ENCODE data around the gene CST9. TPM values are rescaled to one million over a fixed set of nuclear protein-coding genes. Genes with fewer than 3 reads are reported as not detected.

CST9 gene
- total RNA-seq, 2 donors from 2014 or later = not detected

DNA sequence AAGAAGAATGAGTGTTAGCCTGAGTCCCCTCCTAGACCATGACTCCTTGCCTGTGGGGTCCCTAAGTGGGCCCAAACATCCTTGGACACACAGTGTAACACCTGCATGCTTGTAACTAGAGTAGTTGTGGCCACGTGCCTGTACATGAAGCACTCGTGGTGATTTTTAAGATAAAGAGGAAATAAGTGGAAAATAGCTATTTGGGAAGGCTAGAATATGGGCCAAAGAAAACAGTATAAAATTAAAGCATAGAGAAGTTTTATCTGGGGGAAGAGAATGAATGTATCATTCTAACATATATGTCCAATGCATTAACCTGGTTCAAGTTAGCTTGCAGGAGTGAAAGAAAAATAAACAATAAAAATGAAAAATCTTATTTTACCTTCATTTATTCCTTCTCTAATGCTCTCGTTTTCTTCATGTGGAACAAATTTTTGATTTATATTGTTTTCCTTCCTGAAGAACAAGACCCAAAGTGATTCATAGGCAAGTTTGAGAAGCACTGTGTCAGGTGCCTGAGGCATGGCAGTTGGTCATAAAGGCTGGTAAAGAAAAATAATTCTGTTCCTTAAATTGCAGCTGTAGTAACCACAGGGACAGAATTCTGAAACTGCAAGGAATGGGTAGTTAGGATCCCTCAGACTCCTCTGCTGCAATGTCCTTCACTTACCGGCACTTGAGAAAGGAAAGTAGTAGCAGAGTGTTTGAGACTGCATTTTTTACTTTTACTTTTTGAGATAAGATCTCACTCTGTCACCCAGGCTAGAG lies 40.6 kb upstream of the CST9 start:
- H3K4me3 ChIP-seq = no peak overlapping the region
- 19% methylated on average over 4 of the region's 4 CpGs for WGBS
- no peaks in the 10 kb centered on the region for H3K27me3 ChIP-seq (replicated peaks; ENCODE audit: insufficient read depth)
- intact Hi-C loops (cut with DNase I) = no loop called here
- H3K4me1 ChIP-seq (replicated peaks) = no peaks in the 10 kb centered on the region
- H3K9me3 ChIP-seq = no peaks in the 10 kb centered on the region
- TF ChIP-seq, protein P1, sequence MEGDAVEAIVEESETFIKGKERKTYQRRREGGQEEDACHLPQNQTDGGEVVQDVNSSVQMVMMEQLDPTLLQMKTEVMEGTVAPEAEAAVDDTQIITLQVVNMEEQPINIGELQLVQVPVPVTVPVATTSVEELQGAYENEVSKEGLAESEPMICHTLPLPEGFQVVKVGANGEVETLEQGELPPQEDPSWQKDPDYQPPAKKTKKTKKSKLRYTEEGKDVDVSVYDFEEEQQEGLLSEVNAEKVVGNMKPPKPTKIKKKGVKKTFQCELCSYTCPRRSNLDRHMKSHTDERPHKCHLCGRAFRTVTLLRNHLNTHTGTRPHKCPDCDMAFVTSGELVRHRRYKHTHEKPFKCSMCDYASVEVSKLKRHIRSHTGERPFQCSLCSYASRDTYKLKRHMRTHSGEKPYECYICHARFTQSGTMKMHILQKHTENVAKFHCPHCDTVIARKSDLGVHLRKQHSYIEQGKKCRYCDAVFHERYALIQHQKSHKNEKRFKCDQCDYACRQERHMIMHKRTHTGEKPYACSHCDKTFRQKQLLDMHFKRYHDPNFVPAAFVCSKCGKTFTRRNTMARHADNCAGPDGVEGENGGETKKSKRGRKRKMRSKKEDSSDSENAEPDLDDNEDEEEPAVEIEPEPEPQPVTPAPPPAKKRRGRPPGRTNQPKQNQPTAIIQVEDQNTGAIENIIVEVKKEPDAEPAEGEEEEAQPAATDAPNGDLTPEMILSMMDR (IDR thresholded peaks at IDR 0.05) = no peak
- TF ChIP-seq POLR2A (IDR thresholded peaks at IDR 0.05) (no peak), POLR2AphosphoS5 (IDR thresholded peaks at IDR 0.05) (no peak)
- H3K27ac ChIP-seq = no peak overlapping the region
- no peak for DNase-seq (ENCODE audit: low spot score)
- no peaks in the 10 kb centered on the region for H3K36me3 ChIP-seq

DNA sequence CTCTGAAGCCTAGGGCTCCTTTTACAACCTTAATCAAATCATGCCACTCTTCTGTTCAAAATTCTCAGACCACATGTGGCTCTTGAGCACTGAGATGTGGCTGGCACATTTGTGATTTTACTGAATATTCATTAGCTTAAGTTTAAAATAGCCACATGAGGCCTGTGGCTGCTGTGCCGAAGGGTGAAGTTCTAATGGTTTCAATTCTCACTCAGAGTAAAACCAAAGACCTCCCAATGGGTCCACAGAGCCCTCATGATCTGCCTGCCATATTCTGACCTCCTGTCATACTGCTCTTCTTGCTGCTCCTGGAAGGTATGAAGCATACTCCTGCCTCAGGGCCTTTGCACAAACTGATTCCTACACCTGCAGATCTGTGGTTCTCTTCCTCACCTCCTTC lies 39.9 kb upstream of the CST9 start:
- H3K4me1 ChIP-seq (replicated peaks) = no peaks in the 10 kb centered on the region
- no peaks in the 10 kb centered on the region for H3K9me3 ChIP-seq
- no peak for DNase-seq (ENCODE audit: low spot score)
- H3K27me3 ChIP-seq (replicated peaks; ENCODE audit: insufficient read depth) = no peaks in the 10 kb centered on the region
- intact Hi-C loops (cut with DNase I) = no loop called here
- H3K4me3 ChIP-seq = no peak overlapping the region
- H3K27ac ChIP-seq = no peak overlapping the region
- TF ChIP-seq, protein P1 (IDR thresholded peaks at IDR 0.05) = no peak
- TF ChIP-seq POLR2A (IDR thresholded peaks at IDR 0.05) (no peak), POLR2AphosphoS5 (IDR thresholded peaks at IDR 0.05) (no peak)
- WGBS = 100% methylated on average over 1 of the region's 1 CpG
- H3K36me3 ChIP-seq = no peaks in the 10 kb centered on the region

- no peak for DNase-seq (ENCODE audit: low spot score)
- Histone ChIP-seq H3K27me3 (replicated peaks; ENCODE audit: insufficient read depth) (no peaks in the 10 kb centered on the region), H3K36me3 (no peaks in the 10 kb centered on the region), H3K4me1 (replicated peaks) (no peaks in the 10 kb centered on the region), H3K9me3 (no peaks in the 10 kb centered on the region), H3K4me3 (no peak overlapping the region), H3K27ac (no peak overlapping the region)
- intact Hi-C loops (cut with DNase I) = no loop called here
- TF ChIP-seq POLR2A (IDR thresholded peaks at IDR 0.05) (no peak), POLR2AphosphoS5 (IDR thresholded peaks at IDR 0.05) (no peak)
- TF ChIP-seq, protein P1 (IDR thresholded peaks at IDR 0.05) = no peak
- WGBS = 95% methylated on average over 7 of the region's 7 CpGs
These were observed 38.4 kb upstream of the CST9 start for GRCh38 chr20:23644164-23644563.

DNA sequence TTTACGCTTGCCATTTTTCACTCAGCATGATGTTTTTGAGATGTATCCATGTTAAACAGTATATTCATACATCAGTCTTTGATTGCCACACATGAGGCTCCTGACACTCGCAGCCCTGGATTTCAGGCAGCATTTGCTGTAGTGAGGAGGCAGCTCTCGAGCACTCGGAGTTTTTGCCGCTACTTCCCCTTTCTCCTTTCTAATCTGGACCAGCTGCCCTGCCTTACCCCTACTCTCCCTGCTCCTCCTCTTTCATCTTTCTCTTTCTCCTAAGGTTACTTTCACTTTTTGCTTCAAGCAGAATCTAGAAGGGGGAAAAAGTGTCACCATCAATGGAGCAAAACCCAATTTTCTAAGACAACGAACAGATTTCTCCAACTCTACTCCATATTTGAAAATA lies 37.9 kb upstream of the CST9 start:
- no peaks in the 10 kb centered on the region for H3K27me3 ChIP-seq (replicated peaks; ENCODE audit: insufficient read depth)
- no peaks in the 10 kb centered on the region for H3K4me1 ChIP-seq (replicated peaks)
- no peaks in the 10 kb centered on the region for H3K9me3 ChIP-seq
- no peaks in the 10 kb centered on the region for H3K36me3 ChIP-seq
- DNase-seq (ENCODE audit: low spot score) = no peak
- H3K4me3 ChIP-seq = no peak overlapping the region
- WGBS = 82% methylated on average over 6 of the region's 6 CpGs
- intact Hi-C loops (cut with DNase I) = no loop called here
- no peak for TF ChIP-seq POLR2A (IDR thresholded peaks at IDR 0.05)
- TF ChIP-seq, protein P1 (IDR thresholded peaks at IDR 0.05) = no peak
- TF ChIP-seq POLR2AphosphoS5 (IDR thresholded peaks at IDR 0.05) = no peak
- H3K27ac ChIP-seq = no peak overlapping the region
